ENCODE data around the gene MYH9. TPM values are rescaled to one million over a fixed set of nuclear protein-coding genes. Genes with fewer than 3 reads are reported as not detected.
A peak's percentile ranks its signal among the peaks of the same experiment; 100 is the strongest.

The MYH9 gene
- total RNA-seq, 6 experiments from 2014 or later: 881 to 1,084 (median 937) TPM

GRCh38 chr22:36289406-36289870, 98.3 kb downstream of the MYH9 start:
- Mint-ChIP-seq H3K36me3 (ENCODE audit: low read depth) (peaks cover 46% of the 10 kb centered on the region), H3K4me3 (peak overlapping the region; percentile 33; the same call in 1 of the 2 replicates)

GRCh38 chr22:36288571-36289405, 99.0 kb downstream of the MYH9 start:
- Mint-ChIP-seq H3K27me3 (ENCODE audit: insufficient read depth) (peaks cover 72% of the 10 kb centered on the region), H3K4me1 (ENCODE audit: low read depth) (peaks cover 10% of the 10 kb centered on the region; the same call in 1 of the 2 replicates), H3K4me3 (peak overlapping the region; percentile 41; the same call in 1 of the 2 replicates), H3K9me3 (peaks cover 9% of the 10 kb centered on the region; the same call in 1 of the 2 replicates), H3K36me3 (ENCODE audit: low read depth) (peaks cover 43% of the 10 kb centered on the region), H3K27ac (peak overlapping the region; percentile 60; the same call in 1 of the 2 replicates)
- TF ChIP-seq, protein P1, sequence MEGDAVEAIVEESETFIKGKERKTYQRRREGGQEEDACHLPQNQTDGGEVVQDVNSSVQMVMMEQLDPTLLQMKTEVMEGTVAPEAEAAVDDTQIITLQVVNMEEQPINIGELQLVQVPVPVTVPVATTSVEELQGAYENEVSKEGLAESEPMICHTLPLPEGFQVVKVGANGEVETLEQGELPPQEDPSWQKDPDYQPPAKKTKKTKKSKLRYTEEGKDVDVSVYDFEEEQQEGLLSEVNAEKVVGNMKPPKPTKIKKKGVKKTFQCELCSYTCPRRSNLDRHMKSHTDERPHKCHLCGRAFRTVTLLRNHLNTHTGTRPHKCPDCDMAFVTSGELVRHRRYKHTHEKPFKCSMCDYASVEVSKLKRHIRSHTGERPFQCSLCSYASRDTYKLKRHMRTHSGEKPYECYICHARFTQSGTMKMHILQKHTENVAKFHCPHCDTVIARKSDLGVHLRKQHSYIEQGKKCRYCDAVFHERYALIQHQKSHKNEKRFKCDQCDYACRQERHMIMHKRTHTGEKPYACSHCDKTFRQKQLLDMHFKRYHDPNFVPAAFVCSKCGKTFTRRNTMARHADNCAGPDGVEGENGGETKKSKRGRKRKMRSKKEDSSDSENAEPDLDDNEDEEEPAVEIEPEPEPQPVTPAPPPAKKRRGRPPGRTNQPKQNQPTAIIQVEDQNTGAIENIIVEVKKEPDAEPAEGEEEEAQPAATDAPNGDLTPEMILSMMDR (IDR thresholded peaks at IDR 0.05): no peak
- DNase-seq: no peak

More at GRCh38 chr22:36289406-36289870, 98.3 kb downstream of the MYH9 start:
- TF ChIP-seq, protein P1 (IDR thresholded peaks at IDR 0.05): no peak
- Mint-ChIP-seq H3K27me3 (ENCODE audit: insufficient read depth) (peaks cover 70% of the 10 kb centered on the region), H3K4me1 (ENCODE audit: low read depth) (peaks cover 10% of the 10 kb centered on the region; the same call in 1 of the 2 replicates), H3K27ac (peak overlapping the region; percentile 30), H3K9me3 (peaks cover 13% of the 10 kb centered on the region; the same call in 1 of the 2 replicates)
- DNase-seq: no peak

DNA sequence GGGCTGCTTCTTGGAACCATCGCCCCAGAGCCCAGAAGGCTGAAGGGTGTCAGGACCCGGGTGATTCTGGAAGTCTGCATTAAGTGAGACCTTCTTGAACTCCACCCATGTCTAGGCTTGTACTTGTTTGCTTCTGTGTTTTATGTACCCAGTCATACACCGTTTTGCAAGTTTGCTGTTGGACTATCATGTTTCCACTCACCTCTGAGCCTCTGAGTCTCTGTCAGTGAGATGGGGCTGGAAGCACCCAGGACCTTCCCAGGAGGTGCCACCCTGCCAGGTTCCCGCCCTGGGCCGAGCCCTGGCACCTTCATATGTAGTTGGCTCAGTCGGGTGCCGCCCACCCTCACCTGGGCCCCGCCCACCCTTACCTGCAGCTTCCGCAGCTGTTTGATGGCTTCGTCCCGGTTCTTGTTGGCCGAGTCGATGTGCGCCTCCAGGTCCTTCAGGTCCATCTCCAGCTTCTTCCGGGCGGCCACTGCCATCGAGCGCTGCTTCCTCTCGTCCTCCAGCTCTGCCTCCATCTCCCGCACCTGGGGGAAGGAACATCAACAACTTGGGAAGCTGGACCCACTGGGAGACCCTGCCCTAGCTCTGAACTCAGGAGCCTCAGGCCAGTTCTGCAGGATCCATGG, 99.8 kb downstream of the MYH9 start:
- H3K9me3 Mint-ChIP-seq: peaks cover 9% of the 10 kb centered on the region; the same call in 1 of the 2 replicates
- H3K4me1 Mint-ChIP-seq (ENCODE audit: low read depth): peaks cover 10% of the 10 kb centered on the region; the same call in 1 of the 2 replicates
- TF ChIP-seq, protein P1 (IDR thresholded peaks at IDR 0.05): no peak
- peaks cover 67% of the 10 kb centered on the region for H3K27me3 Mint-ChIP-seq (ENCODE audit: insufficient read depth)
- peaks cover 43% of the 10 kb centered on the region for H3K36me3 Mint-ChIP-seq (ENCODE audit: low read depth)
- peak overlapping the region; percentile 8; the same call in 1 of the 2 replicates for H3K4me3 Mint-ChIP-seq
- peak overlapping the region; percentile 60; the same call in 1 of the 2 replicates for H3K27ac Mint-ChIP-seq
- DNase-seq: no peak

DNA sequence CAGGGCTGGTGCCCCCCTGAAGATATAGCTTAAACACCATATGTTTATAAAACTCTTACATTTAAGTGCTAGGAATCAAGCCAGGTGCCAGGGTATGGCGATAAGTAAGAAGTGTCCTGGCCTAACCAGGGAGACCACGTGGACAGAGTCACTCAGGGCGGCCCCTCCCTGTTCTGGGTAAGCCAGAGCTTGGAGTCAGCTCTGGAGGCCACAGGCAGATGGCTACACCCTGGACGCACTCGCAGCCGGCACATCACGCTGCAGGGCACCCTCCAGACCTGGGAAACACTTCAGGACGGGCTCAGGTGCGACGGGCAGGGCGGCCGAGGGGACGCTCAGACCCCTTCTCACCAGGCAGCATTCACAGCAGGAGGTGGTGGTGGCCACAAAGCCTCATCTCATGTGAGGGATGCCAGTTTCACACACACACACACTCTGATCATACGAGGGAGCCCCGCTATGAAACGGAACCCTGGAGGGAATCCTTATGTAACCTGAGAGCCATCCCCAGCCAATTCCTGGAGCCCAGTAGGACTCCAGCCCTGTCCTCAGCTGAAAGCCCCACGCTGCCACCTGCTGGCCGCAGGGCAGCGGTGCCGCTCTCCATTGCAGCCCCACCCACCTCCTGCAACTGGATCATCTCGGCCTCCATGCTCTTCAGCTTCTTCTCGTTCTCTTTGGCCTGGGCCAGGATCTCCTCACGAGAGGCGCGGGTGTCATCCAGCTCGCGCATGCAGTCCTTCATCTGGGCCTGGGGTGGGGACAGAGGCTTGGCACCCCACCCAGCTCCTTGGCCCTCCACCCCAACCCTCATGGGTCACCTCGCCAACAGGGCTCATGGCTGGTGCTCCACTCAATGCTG, 101.4 kb downstream of the MYH9 start:
- H3K27me3 Mint-ChIP-seq (ENCODE audit: insufficient read depth): peaks cover 59% of the 10 kb centered on the region
- peak overlapping the region; percentile 67 for H3K27ac Mint-ChIP-seq
- DNase-seq: peak; percentile 60
- peaks cover 10% of the 10 kb centered on the region; the same call in 1 of the 2 replicates for H3K4me1 Mint-ChIP-seq (ENCODE audit: low read depth)
- TF ChIP-seq, protein P1 (IDR thresholded peaks at IDR 0.05): peak; percentile 92
- peak overlapping the region; percentile 68; the same call in 1 of the 2 replicates for H3K4me3 Mint-ChIP-seq
- H3K9me3 Mint-ChIP-seq: peaks cover 9% of the 10 kb centered on the region; the same call in 1 of the 2 replicates
- H3K36me3 Mint-ChIP-seq (ENCODE audit: low read depth): peaks cover 38% of the 10 kb centered on the region

- H3K27me3 Mint-ChIP-seq (ENCODE audit: insufficient read depth): peaks cover 63% of the 10 kb centered on the region
- H3K4me1 Mint-ChIP-seq (ENCODE audit: low read depth): peaks cover 10% of the 10 kb centered on the region; the same call in 1 of the 2 replicates
- DNase-seq: no peak
- peaks cover 42% of the 10 kb centered on the region for H3K36me3 Mint-ChIP-seq (ENCODE audit: low read depth)
- peaks cover 9% of the 10 kb centered on the region; the same call in 1 of the 2 replicates for H3K9me3 Mint-ChIP-seq
- TF ChIP-seq, protein P1 (IDR thresholded peaks at IDR 0.05): no peak
- no peak overlapping the region for H3K4me3 Mint-ChIP-seq
- H3K27ac Mint-ChIP-seq: no peak overlapping the region
Observed at GRCh38 chr22:36285545-36285944, 102.2 kb downstream of the MYH9 start.
